GM18499 (cell line): ENCODE results near the gene EFCAB11.

Experiments used
- ATAC-seq: cut with Tn5 transposase; IDR thresholded peaks from one replicate; pipeline ENCODE4 v1.9.1; 2021; ENCODE audit warnings: moderate number of reproducible peaks; ENCODE audit not compliant: insufficient read depth, unreplicated experiment

EFCAB11 gene, protein sequence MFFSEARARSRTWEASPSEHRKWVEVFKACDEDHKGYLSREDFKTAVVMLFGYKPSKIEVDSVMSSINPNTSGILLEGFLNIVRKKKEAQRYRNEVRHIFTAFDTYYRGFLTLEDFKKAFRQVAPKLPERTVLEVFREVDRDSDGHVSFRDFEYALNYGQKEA

DNA sequence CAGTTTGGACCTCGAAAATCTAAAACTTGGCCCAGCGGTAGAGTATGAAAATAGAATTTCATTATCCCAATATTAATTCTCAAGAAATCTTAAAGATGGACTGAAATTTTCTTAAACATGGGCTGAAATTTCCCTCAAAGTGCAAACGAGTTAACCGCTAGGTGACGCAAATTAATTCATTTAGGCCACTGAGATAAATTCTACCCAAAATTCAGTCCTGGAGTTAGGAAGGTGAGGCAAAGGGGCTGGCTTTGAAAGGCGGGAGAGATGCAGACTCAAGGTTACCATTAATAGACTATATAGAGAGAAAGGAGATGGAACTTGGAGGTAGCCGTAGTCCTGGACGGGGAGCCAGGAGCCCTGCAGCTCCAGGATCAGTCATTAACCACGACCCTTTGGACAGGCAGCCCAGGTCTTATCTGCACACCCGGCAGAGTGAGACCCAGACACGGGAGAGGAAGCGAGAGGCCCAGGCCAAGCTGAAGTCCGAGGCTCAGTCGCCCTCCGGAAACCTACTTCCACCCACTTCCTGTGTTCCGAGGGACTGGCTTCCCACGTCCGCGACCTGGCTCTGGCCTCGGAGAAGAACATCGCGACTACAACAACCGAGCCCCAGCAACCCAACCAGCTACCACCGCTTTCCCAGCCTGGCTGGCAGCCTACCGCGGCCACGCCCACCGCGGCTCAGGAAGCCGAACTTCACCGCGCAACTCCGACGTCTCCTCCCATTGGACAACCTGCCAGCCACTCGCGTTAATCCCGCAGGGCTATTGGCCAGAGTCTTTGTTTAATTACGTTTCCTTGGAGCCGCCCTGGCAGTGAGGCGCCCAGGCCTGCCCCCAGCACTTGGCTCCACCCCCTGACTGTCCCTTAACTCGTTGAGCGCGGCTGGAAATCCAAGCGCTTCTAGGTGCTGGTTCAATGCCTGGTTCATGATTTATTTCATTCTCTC lies at the start of gene EFCAB11:
EFCAB11 (minus strand) TSS at position 661 of the 952 bp plus-strand sequence; CDS start at position 591, 70 bp downstream.
- ATAC-seq = peak; percentile 81

DNA sequence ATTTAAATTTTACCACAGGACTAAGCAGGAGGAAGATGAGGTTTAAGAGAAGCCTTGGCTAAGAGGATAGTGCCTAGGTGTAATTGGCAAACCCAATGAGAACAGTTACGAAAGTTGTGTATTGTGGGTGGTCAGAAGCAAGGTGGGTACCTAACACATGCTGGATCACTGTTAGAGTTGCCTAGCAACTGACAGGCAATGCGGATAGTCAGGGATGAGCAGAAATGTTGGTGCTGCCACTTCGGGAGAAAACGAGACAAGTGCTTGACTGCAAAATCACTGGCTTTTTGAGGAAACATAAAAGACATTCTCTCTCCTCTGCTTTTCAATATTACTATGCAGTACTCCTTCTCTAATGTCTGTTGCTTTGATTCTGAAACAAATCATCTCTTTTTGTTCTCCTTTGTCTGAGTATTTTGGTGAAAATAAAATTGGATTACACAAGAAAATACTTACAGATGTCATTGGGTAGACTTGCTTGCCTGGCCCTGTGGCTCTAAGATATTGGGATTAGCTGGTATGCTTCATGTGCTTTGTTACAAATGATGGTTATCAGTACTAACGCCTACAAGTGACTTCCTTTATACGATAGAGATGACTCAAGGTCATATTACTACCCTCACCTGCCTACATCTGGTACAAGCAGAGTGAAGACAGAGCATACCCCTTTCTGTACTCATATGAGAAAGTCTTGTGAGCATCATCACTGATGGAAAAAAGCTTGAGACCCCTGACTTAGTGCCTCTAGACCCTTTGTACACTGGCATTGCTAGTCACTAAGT lies 49.2 kb upstream of the EFCAB11 start:
- no peak for ATAC-seq

DNA sequence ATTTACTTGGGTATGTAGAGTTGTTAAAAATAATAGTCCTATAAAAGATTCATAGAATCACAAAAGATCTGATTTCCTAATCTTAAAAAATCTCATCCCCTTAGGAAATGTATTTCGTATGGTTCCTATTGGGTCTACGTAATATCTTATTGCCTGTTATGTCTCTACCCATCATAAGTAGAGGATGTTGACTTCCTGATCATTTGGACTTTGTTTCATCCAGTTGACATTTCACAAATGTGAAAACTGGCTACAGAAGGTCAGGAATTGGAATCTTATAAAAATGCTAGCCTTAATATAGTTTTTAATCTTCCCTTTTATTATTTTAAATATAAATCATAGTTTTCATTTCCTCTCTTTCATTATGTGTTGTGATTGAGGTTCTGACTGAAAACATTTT lies 46.4 kb upstream of the EFCAB11 start:
- ATAC-seq = no peak

DNA sequence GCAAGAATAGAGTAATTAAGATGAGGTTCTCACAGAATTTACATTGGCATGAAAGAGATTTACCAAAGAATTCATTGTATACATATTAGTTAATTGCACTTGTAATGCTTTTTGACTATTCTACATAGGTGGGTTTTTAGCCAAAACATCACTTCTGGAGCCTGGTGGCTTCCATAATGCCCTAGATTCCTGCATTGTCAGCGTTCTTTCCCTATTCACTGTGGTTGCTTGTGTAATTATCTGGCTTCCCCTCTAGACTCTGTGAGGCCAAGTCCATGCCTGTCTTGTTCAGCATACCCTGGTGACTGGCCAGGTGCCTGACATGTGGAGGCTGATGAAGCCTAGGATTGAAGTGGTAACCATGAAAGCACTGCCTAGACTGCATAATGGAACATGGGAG lies 42.4 kb upstream of the EFCAB11 start:
- ATAC-seq = no peak

DNA sequence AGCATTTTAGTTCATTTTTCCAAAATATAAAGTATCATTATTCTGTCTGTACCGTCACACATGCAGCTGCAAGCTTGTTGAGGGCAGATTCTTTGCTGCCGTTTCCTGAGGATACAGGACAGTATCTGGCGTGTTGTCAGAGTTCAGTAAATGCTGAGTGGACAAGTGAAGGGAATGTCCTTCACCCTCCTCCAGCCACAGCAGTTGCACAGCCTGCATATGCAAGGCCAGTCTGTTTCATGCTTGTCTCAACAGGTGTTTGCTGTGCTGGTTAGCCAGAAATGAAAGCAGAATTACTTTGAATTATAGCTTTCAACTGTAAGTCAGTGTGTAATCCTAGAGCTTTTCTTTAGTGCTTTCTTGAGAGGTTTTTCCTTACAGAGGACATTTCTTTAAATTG lies 37.7 kb upstream of the EFCAB11 start:
- no peak for ATAC-seq

DNA sequence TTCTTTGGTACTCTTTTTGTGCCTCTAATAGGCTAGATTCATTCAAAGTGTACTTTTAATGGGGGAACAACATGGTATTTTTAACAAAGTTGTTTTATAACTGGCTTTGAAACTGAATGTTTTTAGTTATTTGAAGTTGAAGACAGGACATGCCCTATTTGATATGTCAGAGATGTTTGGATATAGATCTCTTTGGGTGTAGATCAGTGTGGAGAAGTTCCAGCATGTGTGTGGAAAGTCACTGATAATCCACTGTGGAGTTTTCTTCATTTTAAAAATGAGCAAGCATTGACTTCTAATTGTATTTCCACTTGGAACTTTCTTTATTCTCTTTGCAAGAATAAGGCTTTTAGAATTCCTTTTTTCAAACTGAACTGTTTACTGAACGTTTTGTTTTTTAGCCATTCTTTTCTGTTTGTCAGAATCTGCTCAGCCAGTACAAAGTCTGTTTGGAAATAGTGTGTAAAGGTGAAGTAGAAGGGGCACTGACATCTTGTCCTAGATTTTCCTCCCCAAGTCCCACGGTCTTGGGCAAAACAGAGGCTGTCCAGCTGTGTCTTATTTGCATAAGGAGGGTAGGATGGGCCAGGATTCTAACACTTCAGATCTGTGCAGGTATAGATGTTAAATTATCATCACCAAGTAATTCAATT lies 36.2 kb upstream of the EFCAB11 start:
- no peak for ATAC-seq

DNA sequence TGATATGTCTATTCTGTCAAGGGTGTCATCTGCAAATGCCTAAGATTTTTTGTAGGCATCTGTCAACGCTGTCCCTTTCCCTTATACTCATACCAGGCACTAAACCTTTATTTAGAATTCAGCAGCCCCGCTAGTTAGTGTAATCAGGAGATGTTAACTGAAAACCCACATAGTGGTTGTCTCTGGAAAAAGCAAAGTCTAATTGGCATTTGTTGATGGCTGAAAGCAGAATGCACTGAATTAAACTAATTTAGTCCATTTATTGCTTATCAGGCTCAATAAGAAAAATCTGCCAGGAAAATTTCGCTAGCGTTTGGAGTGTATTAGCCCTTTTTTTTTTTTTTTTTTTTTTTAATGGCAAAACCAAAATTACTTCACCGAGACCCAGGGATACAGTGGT lies 35.7 kb upstream of the EFCAB11 start:
- no peak for ATAC-seq

DNA sequence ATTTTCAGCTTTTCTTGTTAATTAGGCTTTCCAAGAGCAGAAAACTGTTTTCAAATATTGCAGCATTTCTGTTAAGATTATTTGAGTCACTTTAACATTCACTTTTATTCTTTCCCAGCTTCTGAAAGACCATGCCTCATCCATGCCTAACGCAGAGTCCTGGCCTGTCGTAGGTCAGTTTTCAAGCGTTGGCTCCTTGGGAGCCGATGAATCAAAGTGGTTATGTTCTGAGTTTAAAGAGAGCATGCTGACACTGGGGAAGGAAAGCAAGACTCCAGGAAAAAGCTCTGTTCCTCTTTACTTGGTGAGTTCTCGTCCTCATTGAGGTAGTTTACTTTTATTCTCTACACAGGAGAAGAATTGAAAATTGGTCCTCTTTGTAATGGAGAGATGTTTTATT lies 34.3 kb upstream of the EFCAB11 start:
- no peak for ATAC-seq

DNA sequence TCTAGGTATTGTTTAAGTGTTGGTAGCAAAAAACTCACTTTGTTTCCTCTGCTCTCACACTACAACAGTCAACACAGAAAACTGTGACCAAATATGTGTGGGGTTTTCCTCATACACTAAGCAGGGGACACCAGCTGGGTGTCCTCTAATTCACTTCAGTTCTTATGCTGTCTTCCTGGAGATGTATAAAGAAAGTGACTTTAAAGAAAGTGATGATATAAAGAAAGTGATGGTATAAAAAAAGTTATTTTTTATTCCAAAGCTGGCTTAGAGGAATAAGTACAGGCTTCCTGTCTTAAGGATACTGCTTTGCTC lies 32.6 kb upstream of the EFCAB11 start:
- no peak for ATAC-seq

DNA sequence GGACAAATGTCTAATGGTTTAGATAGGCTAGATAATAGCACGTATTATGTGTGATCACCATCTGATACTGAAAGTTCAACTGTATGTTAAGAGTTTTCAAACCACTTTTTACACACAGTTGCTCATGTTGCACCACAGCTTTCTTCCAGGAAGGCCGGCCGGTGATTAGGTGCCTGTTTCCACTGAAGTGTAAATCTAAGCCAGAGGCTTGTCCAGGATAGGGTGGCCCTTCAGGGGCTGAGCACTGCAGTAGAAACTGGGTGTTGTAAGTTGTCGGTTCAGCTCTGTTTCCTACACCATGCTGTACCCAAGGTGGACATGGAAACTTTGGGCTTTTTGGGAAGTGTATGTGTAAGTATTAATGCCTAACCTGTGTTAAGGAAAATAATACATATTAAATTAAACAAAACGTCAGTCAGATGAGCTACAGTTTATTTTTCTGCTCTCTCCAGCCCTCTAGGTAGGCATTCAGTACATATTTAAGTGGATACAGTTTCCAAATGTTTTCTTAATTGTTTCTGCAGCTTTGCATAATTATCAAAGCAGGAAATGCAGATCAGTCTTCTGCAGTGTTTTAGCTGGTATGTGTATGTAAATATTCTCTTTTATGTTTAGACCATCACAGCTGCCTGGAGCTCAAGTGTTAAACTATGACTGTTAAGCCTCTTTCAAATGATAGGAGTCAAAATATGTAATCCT lies 32.1 kb upstream of the EFCAB11 start:
- no peak for ATAC-seq

DNA sequence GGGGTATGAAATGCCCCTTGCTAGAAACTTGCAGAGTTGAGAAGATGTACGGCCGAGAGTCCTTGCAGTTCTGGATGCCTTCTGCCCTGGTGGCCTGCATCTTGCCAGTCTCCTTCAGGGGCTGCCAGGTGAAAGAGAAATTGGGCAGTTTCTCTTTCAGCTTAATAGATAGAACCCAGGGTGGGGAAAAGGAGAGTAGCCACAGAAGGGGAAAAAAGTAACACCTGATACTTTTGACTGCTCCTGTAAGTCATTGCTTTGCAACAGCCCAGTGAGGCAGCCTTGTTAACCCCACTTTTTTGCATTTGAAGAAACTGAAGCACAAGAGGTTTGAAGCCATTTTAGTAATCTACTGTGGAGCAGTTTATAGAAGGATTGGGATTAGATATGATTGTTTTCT lies 28.8 kb upstream of the EFCAB11 start:
- no peak for ATAC-seq

DNA sequence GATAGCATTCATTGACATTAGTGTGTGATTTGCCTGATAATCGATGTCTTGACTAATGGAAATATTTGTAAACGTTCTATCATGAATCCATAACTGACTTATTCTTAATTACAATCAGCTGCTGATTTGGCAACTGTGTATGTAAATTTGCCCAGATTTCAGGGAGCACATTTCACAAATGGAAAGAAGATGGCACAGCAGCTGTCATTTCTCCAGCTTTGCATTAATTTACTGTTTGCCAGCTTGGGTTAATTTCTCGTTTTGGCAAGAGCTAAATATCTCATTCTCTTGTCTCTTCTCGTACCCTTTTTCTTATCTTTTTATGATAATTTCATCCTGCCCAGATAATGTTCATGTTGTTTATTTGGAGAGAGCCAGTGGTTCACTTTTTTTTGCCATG lies 24.1 kb upstream of the EFCAB11 start:
- ATAC-seq = no peak

DNA sequence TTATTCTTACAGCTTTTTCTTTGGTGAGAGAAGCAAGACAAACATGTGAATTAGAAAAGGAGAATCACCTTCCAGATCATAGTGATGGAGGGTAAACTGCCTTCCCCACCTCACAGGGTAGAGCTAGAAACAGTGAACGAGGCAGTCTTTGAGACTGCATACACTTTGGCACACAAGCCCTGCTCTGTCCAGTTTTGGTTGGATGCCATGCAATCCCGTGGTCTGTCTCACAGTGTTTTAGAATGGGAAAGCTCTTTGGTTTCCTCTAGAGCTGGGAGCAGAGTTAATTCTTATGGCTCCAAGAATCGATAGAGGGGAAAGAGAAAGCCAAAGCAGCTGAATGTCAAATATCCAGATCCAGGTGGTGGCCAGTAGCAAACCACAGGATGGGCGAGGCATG lies 23.1 kb upstream of the EFCAB11 start:
- ATAC-seq = no peak

DNA sequence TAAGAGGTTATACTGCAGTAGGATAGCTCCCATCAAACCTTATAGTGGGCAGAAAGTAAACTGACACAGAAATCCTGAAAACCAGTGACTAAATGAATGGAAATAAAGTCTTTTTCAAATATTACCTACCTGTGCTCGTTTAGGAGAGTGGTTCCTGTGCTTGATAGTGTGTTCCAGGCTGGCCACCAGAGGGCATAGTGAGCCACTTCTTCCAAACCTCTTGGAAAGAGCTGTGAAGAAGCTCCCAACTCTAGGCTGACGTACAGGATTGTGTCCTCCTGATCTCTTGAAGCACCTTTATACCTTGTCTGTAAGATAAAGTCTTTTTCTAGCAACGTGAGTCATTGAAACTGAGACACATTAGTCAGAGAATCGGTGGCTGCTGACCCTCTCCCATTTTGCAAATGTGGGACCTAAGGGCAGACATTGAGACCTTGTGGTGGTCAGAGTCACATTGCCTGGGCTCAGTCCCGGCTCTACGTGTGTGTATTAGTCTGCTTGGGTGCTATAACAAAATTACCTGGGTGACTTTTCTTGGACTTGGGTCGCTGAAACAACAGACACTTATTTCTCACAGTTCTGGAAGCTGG lies 18.8 kb upstream of the EFCAB11 start:
- no peak for ATAC-seq

DNA sequence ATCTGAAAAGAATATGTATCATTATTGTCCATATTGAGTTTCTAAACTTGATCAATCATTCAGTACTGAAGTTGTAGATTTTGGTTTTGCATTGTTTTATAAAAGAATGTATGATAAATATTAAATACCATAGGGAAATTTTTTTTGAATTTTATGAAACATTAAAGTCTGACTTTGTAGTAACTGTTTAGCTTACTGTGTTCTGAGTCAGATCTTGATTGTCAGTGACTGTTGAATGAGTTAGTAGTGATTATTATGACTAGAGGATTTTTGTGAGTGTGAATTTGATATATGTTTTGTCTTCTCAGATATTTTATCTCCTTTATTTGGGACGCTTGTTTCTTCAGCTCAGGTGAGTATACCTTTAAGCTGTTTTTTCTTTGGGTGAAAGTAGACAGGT lies 11.3 kb upstream of the EFCAB11 start:
- no peak for ATAC-seq

DNA sequence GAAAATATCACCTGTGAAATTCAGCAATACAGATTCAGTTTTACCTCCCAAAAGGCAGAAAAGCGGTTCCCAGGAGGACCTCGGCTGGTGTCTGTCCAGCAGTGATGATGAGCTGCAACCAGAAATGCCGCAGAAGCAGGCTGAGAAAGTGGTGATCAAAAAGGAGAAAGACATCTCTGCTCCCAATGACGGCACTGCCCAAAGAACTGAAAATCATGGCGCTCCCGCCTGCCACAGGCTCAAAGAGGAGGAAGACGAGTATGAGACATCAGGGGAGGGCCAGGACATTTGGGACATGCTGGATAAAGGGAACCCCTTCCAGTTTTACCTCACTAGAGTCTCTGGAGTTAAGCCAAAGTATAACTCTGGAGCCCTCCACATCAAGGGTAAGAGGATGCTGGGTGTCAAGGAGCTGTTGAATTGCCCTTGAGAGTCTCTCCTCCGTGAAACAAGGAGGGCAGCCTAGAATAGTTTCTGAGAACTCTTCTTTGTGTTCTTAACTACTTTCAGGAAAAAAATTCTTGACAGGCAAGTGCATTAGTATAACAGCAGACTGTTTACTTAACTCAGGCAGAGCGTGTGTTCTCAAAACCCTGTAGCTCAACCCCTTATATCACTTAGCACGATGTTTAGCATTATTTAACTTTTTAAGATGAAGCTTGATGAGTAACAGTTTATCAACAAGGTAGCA lies 8.9 kb upstream of the EFCAB11 start:
- ATAC-seq = no peak

DNA sequence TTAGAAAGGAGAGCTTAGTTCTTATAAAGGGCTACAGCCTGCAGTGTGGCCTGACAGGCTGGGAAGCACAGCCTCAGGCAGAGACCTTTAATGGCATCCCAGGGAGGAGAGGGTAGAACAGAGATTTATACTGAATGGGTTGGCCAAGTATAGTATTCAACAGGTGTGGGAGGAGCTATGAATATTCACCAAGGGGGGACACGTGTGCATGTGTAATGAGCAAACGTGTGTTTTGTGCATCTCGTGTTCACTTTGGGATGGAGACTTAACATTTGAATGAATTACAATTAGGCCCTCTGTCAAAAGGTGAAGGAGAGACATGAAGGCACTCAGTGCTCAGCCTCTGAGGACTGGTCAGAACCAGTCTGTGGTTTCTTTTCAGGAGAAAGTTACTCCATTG lies 6.4 kb upstream of the EFCAB11 start:
- ATAC-seq = no peak

DNA sequence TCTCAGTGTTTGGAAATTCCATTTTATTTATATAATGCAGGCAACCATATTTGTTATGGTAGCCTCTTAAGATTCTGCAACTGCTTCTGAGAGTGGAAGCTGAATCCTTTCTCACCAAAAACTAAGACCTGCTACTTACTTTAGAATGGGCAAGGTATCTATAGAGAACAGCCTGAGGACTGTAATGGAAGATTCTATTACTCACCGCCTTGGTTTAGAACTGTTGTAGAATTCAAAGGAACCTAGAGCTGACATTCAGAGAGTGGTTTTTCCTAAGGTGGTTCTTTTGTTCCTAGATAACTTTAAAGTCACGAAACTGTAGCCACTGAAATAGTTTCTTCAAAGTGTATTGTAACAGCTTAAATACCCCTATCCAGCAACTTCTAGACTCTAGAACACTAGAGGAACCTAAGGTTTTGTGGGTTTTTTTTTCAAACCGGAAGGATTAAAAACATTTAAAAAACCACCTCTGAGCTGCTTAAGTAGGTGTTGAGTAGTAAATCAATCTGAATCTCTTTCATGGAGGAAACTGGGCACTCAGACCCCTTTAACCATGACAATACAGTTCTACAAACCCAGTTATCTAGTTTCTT lies 5.4 kb upstream of the EFCAB11 start:
- no peak for ATAC-seq

DNA sequence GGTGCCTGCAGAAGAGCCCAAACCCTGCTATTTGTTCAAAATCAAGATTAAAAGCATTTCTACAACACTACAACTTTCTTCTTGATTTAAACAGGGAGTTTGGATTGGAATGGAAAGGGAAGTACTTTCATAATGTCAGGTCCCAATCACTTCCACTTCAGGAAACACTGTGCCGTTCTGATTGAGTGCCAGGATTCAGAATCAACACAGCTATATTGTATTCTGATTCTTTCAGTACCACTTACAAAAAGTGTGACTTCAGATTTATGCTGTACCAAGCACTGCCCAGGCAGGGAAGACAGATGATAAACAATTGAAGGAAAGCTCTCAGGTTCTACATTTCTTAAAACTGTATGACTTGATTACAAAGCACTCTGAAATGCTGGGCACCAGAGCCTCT lies 4.4 kb upstream of the EFCAB11 start:
- ATAC-seq = no peak
